Ishikawa (cell line): ENCODE data around the gene POLG.

ENCODE experiments used
- CEBPB ChIP-seq: IDR thresholded peaks from 2 replicates; pipeline ENCODE4 v1.6.1; 2012
- CREB1 ChIP-seq: IDR thresholded peaks from 2 replicates; pipeline ENCODE4 v1.6.1; 2012; ENCODE audit warnings: low read depth
- EGR1 ChIP-seq: IDR thresholded peaks from 2 replicates; pipeline ENCODE4 v1.6.1; 2012
- EP300 ChIP-seq: IDR thresholded peaks from 2 replicates; pipeline ENCODE4 v1.6.1; 2012; ENCODE audit warnings: borderline replicate concordance
- FOXM1 ChIP-seq: IDR thresholded peaks from 2 replicates; pipeline ENCODE4 v1.6.1; 2012; ENCODE audit warnings: low read depth, borderline replicate concordance
- MAX ChIP-seq: IDR thresholded peaks from 2 replicates; pipeline ENCODE4 v1.6.1; 2012
- NFIC ChIP-seq: IDR thresholded peaks from 2 replicates; pipeline ENCODE4 v1.6.1; 2012
- RAD21 ChIP-seq: IDR thresholded peaks from 2 replicates; pipeline ENCODE4 v1.6.1; 2012; ENCODE audit warnings: low read depth
- REST ChIP-seq: IDR thresholded peaks from 2 replicates; pipeline ENCODE4 v1.6.1; 2012; ENCODE audit warnings: low read depth, mild to moderate bottlenecking
- TAF1 ChIP-seq: IDR thresholded peaks from 2 replicates; pipeline ENCODE4 v1.6.1; 2012; ENCODE audit warnings: low read depth, mild to moderate bottlenecking
- TCF12 ChIP-seq: IDR thresholded peaks from 2 replicates; pipeline ENCODE4 v1.6.1; 2012; ENCODE audit warnings: low read depth
- TEAD4 ChIP-seq: IDR thresholded peaks from 2 replicates; pipeline ENCODE4 v1.6.1; 2012
- USF1 ChIP-seq: IDR thresholded peaks from 2 replicates; pipeline ENCODE4 v1.6.1; 2012
- YY1 ChIP-seq: IDR thresholded peaks from 2 replicates; pipeline ENCODE4 v1.6.1; 2012; ENCODE audit warnings: low read depth
- ZBTB7A ChIP-seq: IDR thresholded peaks from 2 replicates; pipeline ENCODE4 v1.6.1; 2012; ENCODE audit warnings: low read depth

POLG gene

GRCh38 chr15:89370978-89371227 is 36.3 kb upstream of the POLG start:
- TF ChIP-seq EP300 = no peak
- no peak for TF ChIP-seq MAX
- TF ChIP-seq CEBPB = no peak
- no peak for TF ChIP-seq CREB1
- no peak for TF ChIP-seq EGR1
- no peak for TF ChIP-seq TAF1
- TF ChIP-seq ZBTB7A = no peak
- TF ChIP-seq REST = no peak
- TF ChIP-seq NFIC = no peak
- TF ChIP-seq FOXM1 = no peak
- TF ChIP-seq YY1 = no peak
- TF ChIP-seq USF1 = no peak
- TF ChIP-seq RAD21 = no peak
- TF ChIP-seq TEAD4 = no peak
- no peak for TF ChIP-seq TCF12

- TF ChIP-seq CEBPB = no peak
- no peak for TF ChIP-seq EP300
- TF ChIP-seq EGR1 = no peak
- TF ChIP-seq TCF12 = no peak
- TF ChIP-seq TAF1 = no peak
- no peak for TF ChIP-seq TEAD4
- TF ChIP-seq NFIC = no peak
- TF ChIP-seq RAD21 = no peak
- no peak for TF ChIP-seq ZBTB7A
- TF ChIP-seq MAX = no peak
- TF ChIP-seq USF1 = no peak
- no peak for TF ChIP-seq REST
- TF ChIP-seq CREB1 = no peak
- TF ChIP-seq YY1 = no peak
- no peak for TF ChIP-seq FOXM1
Measured at GRCh38 chr15:89370120-89370977, 35.7 kb upstream of the POLG start.

- no peak for TF ChIP-seq EGR1
- no peak for TF ChIP-seq YY1
- no peak for TF ChIP-seq CREB1
- no peak for TF ChIP-seq ZBTB7A
- TF ChIP-seq USF1 = no peak
- TF ChIP-seq RAD21 = no peak
- TF ChIP-seq EP300 = no peak
- TF ChIP-seq MAX = no peak
- TF ChIP-seq CEBPB = no peak
- TF ChIP-seq REST = no peak
- no peak for TF ChIP-seq TCF12
Measured at GRCh38 chr15:89369341-89369947, 34.8 kb upstream of the POLG start.
